Gastrocnemius medialis (tissue), 4 donors: ENCODE measurements around the gene RPL39L.

Source experiments
- CTCF ChIP-seq, 5 experiments: fragments of 450-650 bp in 3 of 5; fragments of 200-600 bp in 2 of 5; sonication (generic) in 2 of 5; IDR thresholded peaks in 4 of 5; conservative IDR thresholded peaks in 1 of 5; 1 replicate in 4 of 5; 2 replicates in 1 of 5; pipeline ENCODE4 v1.5.1; 2016 to 2019; ENCODE audit warnings: antibody characterized with exemption in 5 of 5, mild to moderate bottlenecking in 3 of 5, moderate library complexity in 3 of 5
- POLR2A ChIP-seq, 2 donors: fragments of 450-650 bp; IDR thresholded peaks; one replicate each; pipeline ENCODE4 v1.6.1; 2017; ENCODE audit warnings: antibody characterized with exemption in 2 of 2, mild to moderate bottlenecking in 2 of 2, moderate library complexity in 2 of 2

- TF ChIP-seq CTCF (IDR thresholded peaks at IDR 0.05 in 4 of 5, conservative IDR thresholded peaks at IDR 0.05 in 1 of 5) (no peak), POLR2A (IDR thresholded peaks at IDR 0.05) (no peak)
Observed at GRCh38 chr3:187122261-187122660, 17.0 kb downstream of the RPL39L start.
